NT2/D1 (cell line): ENCODE data around the gene UNC93A.

Source experiments
- YY1 ChIP-seq: IDR thresholded peaks from 2 replicates; pipeline ENCODE4 v1.6.1; 2011; ENCODE audit not compliant: insufficient read length, insufficient read depth
- ZNF274 ChIP-seq: IDR thresholded peaks from 2 replicates; pipeline ENCODE4 v1.6.1; 2011; ENCODE audit warnings: mild to moderate bottlenecking, low read depth, low read length

DNA sequence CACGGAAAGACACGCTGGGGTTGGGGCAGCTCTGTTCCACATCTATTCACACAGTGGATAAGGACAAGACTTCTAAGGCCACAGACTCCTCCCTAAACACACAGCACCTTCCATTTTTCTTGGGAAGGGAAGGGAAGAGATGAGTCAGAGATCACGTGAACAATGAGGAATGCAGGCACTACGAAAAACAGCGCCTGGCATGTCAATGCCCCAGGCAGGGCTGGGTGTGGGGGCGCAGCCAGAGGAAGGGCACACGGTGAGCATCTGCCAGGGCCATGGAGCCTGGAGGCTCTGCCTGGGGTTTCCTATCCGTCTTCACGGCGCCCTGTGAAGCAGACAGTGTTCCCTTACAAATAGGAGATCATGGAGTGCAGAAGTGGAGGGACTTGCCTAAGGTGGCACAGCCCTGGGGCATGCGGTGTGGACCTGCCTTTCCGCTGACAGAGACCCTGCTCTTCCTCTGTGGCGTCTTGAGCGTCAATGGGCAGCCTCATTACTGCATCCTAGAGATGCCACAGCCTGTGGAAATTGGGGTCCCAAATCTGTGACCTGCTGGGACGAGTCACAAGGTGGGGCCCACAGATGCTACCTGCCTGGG is 15.4 kb downstream of the UNC93A start:
- TF ChIP-seq YY1 (no peak), ZNF274 (no peak)
